GM19324 (cell line): Measurements from ENCODE around the gene GALNT1.

Source experiments
- ATAC-seq: cut with Tn5 transposase; IDR thresholded peaks from one replicate; pipeline ENCODE4 v1.9.1; 2021; ENCODE audit warnings: mild to moderate bottlenecking, moderate library complexity; ENCODE audit not compliant: unreplicated experiment, low FRiP score

The GALNT1 gene

GRCh38 chr18:35661483-35662146 lies 80.1 kb downstream of the GALNT1 start:
- no peak for ATAC-seq

- no peak for ATAC-seq
Measured at GRCh38 chr18:35662293-35663062, 80.9 kb downstream of the GALNT1 start.

GRCh38 chr18:35671966-35672603 lies 90.5 kb downstream of the GALNT1 start:
- no peak for ATAC-seq

GRCh38 chr18:35672897-35673296 lies 91.4 kb downstream of the GALNT1 start:
- ATAC-seq = no peak

- no peak for ATAC-seq
Measured at GRCh38 chr18:35673682-35674081, 92.1 kb downstream of the GALNT1 start.

- ATAC-seq = no peak
Measured at GRCh38 chr18:35680139-35680551, 98.6 kb downstream of the GALNT1 start.

GRCh38 chr18:35682281-35682867 lies 100.8 kb downstream of the GALNT1 start:
- no peak for ATAC-seq

- ATAC-seq = no peak
Measured at GRCh38 chr18:35683021-35683420, 101.5 kb downstream of the GALNT1 start.

- ATAC-seq = peak; percentile 54
Measured at GRCh38 chr18:35688757-35689156, 107.2 kb downstream of the GALNT1 start.

GRCh38 chr18:35689728-35690127 lies 108.2 kb downstream of the GALNT1 start:
- no peak for ATAC-seq

GRCh38 chr18:35691625-35692024 lies 110.1 kb downstream of the GALNT1 start:
- ATAC-seq = no peak

- ATAC-seq = no peak
Measured at GRCh38 chr18:35692866-35693265, 111.3 kb downstream of the GALNT1 start.

- no peak for ATAC-seq
Measured at GRCh38 chr18:35693829-35694228, 112.3 kb downstream of the GALNT1 start.

GRCh38 chr18:35694808-35695207 lies 113.3 kb downstream of the GALNT1 start:
- ATAC-seq = peak; percentile 77

GRCh38 chr18:35695384-35695783 lies 113.8 kb downstream of the GALNT1 start:
- no peak for ATAC-seq

- ATAC-seq = no peak
Measured at GRCh38 chr18:35695803-35696202, 114.3 kb downstream of the GALNT1 start.

- no peak for ATAC-seq
Measured at GRCh38 chr18:35696307-35696706, 114.8 kb downstream of the GALNT1 start.

- ATAC-seq = no peak
Measured at GRCh38 chr18:35697869-35698268, 116.3 kb downstream of the GALNT1 start.

- ATAC-seq = no peak
Measured at GRCh38 chr18:35703043-35703688, 121.6 kb downstream of the GALNT1 start.

- no peak for ATAC-seq
Measured at GRCh38 chr18:35705988-35706387, 124.4 kb downstream of the GALNT1 start.

- ATAC-seq = no peak
Measured at GRCh38 chr18:35707247-35707646, 125.7 kb downstream of the GALNT1 start.
